Heart left ventricle (tissue), 16 donors: ENCODE measurements around the gene RORC. TPM values are rescaled to one million over a fixed set of nuclear protein-coding genes. Genes with fewer than 3 reads are reported as not detected.

Experiments used
- ATAC-seq, 4 donors: fragments of 200-7000 bp; cut with Tn5 transposase; one replicate each; pipeline ENCODE4 v1.9.1; 2020 to 2022; ENCODE audit warnings: moderate library complexity in 4 of 4, mild to moderate bottlenecking in 3 of 4, moderate number of reproducible peaks in 1 of 4
- DNase-seq, 5 donors: peaks; one replicate each; pipeline ENCODE4 v3.0.0-alpha.2; 2020
- H3K27ac ChIP-seq, 12 donors: fragments of 200-600 bp; sonication (generic) in 4 of 12; one replicate each; pipeline versions ENCODE4 v1.5.0 to v1.8.0; 2016 to 2022; ENCODE audit warnings: mild to moderate bottlenecking in 2 of 12
- H3K27me3 ChIP-seq, 9 donors: fragments of 200-600 bp; sonication (generic) in 2 of 9; one replicate each; pipeline versions ENCODE4 v1.5.1 to v1.8.0; 2016 to 2022; ENCODE audit warnings: mild to moderate bottlenecking in 3 of 9
- H3K36me3 ChIP-seq, 9 donors: fragments of 200-600 bp; sonication (generic) in 2 of 9; one replicate each; pipeline versions ENCODE4 v1.5.0 to v1.8.0; 2018 to 2022; ENCODE audit warnings: mild to moderate bottlenecking in 2 of 9
- H3K4me1 ChIP-seq, 12 donors: fragments of 200-600 bp; sonication (generic) in 4 of 12; one replicate each; pipeline versions ENCODE4 v1.5.0 to v1.8.0; 2016 to 2022; ENCODE audit warnings: mild to moderate bottlenecking in 3 of 12
- H3K4me3 ChIP-seq, 12 donors: fragments of 200-600 bp; sonication (generic) in 4 of 12; one replicate each; pipeline versions ENCODE4 v1.5.0 to v1.8.0; 2017 to 2022; ENCODE audit warnings: mild to moderate bottlenecking in 9 of 12, moderate library complexity in 4 of 12
- H3K9me3 ChIP-seq, 12 donors: fragments of 200-600 bp; sonication (generic) in 4 of 12; one replicate each; pipeline versions ENCODE4 v1.5.0 to v1.8.0; 2016 to 2022; ENCODE audit warnings: mild to moderate bottlenecking in 1 of 12
- CTCF ChIP-seq, 12 donors: fragments of 200-600 bp; sonication (generic) in 4 of 12; IDR thresholded peaks; one replicate each; pipeline versions ENCODE4 v1.5.0 to v1.8.0; 2018 to 2022; ENCODE audit warnings: antibody characterized with exemption in 12 of 12, mild to moderate bottlenecking in 5 of 12
- POLR2A ChIP-seq, 2 donors: fragments of 450-650 bp; IDR thresholded peaks; one replicate each; pipeline ENCODE4 v1.6.1; 2017; ENCODE audit warnings: antibody characterized with exemption in 2 of 2, mild to moderate bottlenecking in 2 of 2, moderate library complexity in 2 of 2
- WGBS, 4 donors: extraction: QIAGEN DNeasy Blood & Tissue Kit in 2 of 4; methylation state at CpG; one replicate each; pipeline versions ENCODE4 v1.1.5 to v1.1.7; 2013 to 2018; 5-methylcytosine and 5-hydroxymethylcytosine counted together
- intact Hi-C, 10 donors: fragments of 100-400 bp; cut with DNase I; formaldehyde crosslinking; loops; one replicate each; pipeline versions ENCODE4 v1.11.1 to v1.14.2; 2022
- polyA plus RNA-seq, 2 donors: library from polyadenylated mRNA; stranded (reverse); fragments of 200-250 nt; gene quantifications; one replicate each; pipeline ENCODE4 v1.2.3, GENCODE V29; 2013
- total RNA-seq, 9 donors: library from RNA; depleted of rRNA in 2 of 9; stranded (reverse); fragments of >200 nt in 2 of 9; fragmentation: NEBNext Ultra II Directional in 3 of 9; extraction: Animal tissue kit (Norgen Biotek cat#: 25700) in 3 of 9; gene quantifications; one replicate each; pipeline versions ENCODE4 v1.1.0 to v1.2.4, GENCODE V29; 2016 to 2023
- donor health status: ischemic (EF 13 %, LVEDD 7.1; RV severe dilation, severe dysfunction).
- donor health status: healthy with polysubstance abuse.
- donor health status: DM: no; HTN: yes; CAD: no.
- donor health status: DM: no; HTN: no; CAD: no.
- donor health status: ischemic (EF 25% LVEDD 6.9; RV normal size, moderate dysfunction).
- donor health status: ischemic (EF 25% LVEDD 5.7; RV mildly dilated, moderate dysfunction).
- donor health status: healthy.
- donor health status: DM: yes; HTN: yes; CAD: no.
- donor health status: ischemic (EF 35%, LVEDD 5.7; RV mildly dilated, moderate dysfunction).
- donor health status: nonischemic (EF 11% LVEDD 7.7; RV severe dilation, severe dysfunction).
- donor health status: DM: yes; HTN: yes; CAD: no.
- donor health status: PGD.
- donor health status: ischemic (EF 29% LVEDD 5.4; RV normal size, mild dysfunction).
- donor health status: nonischemic (EF 23%, LVEDD 6.1; RV moderate dilation, normal function).

RORC gene
- total and polyA plus RNA-seq, 11 donors = 3.6 to 58.9 (median 11.8) TPM

DNA sequence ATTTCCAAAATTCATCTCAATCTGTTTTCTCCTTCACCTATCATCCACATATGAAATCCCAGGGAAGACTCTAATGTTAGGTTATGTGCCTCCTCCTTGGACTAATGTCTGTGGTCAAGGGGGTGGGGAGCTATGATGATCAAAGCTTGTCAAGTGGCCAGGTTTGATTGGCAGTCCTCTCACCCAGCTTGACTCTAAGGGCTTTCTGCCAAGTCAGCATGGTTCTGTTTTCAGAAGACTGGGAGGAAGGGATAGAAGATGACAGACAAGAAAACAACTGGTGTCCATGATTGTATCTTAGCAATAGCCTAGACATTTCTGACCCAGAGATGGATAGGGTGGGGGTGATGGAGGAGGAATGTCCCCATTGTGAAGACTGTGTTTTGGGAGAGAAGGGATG, 31.0 kb upstream of the RORC start:
- no peak overlapping the region for H3K4me3 ChIP-seq
- H3K4me1 ChIP-seq = peaks cover 0 to 15% (median 0%) of the 10 kb centered on the region in 12 donors
- H3K27me3 ChIP-seq = no peaks in the 10 kb centered on the region
- H3K9me3 ChIP-seq = no peaks in the 10 kb centered on the region
- TF ChIP-seq POLR2A (IDR thresholded peaks at IDR 0.05) (no peak), CTCF (IDR thresholded peaks at IDR 0.05) (no peak)
- ATAC-seq (no peak), DNase-seq (no peak)
- no peak overlapping the region for H3K27ac ChIP-seq
- no peaks in the 10 kb centered on the region for H3K36me3 ChIP-seq
- intact Hi-C loops = no loop called here

DNA sequence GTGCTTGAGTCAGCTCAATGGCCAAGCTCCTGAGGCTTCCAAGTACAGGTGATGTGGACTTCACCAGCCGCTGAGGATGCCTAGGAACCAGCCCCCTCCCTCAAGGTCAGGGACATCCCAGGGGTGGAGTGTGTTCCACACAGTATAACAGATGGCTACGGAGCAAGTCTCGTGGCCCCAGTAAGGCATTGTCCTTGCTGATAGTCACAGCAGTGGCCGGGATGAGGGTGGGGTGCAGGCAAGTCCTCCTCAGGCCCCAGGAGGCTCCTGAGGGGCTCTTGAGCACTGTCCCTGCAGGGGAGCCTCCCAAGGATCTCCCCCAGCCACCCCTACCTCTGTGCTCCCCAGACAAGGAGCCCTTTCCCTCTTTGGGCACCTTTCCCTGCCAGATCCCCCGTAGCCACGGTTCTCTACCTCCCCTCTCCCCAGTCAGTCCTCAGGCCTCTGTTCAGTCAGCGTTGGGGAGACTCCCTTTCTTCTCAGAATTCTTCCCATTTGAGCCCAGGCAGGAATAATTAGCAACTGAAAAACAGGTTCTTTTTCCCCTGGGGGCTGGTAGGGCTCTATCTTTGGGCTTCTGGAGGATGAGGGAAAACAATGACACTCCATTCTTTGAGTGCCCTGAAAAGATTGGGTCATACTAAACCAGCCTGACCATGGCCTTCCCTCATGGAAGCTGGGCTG, 29.0 kb upstream of the RORC start:
- Histone ChIP-seq H3K27me3 (no peaks in the 10 kb centered on the region), H3K4me3 (no peak overlapping the region), H3K4me1 (peaks cover 0 to 18% (median under 1%) of the 10 kb centered on the region in 12 donors), H3K36me3 (no peaks in the 10 kb centered on the region), H3K9me3 (no peaks in the 10 kb centered on the region), H3K27ac (no peak overlapping the region)
- intact Hi-C loops = no loop called here
- ATAC-seq (no peak), DNase-seq (no peak)
- no peak for TF ChIP-seq CTCF (IDR thresholded peaks at IDR 0.05)
- TF ChIP-seq POLR2A (IDR thresholded peaks at IDR 0.05) = no peak
- WGBS, 4 donors = 73 to 81% (median 78%) methylated on average over 5 to 7 of the region's 7 CpGs

DNA sequence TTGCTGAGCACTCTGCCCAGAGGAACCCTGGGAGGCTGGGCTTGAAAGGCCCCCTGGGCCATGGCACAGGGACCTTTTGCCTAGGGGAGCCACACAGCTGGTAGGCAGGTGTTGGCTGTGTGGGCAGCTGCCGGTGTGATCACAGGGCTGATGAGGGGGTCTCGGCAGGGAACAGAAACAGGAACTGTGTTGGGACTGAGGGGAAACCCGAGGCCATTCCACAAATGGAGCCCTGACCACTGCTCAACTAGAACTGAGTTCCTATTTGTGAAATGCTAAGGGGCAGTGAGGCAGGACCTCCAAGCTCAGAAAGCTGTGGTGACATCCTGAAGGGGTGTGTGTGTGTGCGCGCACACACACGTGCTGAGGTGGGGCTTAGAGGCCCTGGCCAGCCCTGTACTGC, 28.3 kb upstream of the RORC start:
- TF ChIP-seq POLR2A (IDR thresholded peaks at IDR 0.05) = no peak
- no peak for TF ChIP-seq CTCF (IDR thresholded peaks at IDR 0.05)
- Histone ChIP-seq H3K4me1 (peaks cover 0 to 22% (median 6%) of the 10 kb centered on the region in 12 donors), H3K27me3 (no peaks in the 10 kb centered on the region), H3K9me3 (no peaks in the 10 kb centered on the region), H3K4me3 (no peak overlapping the region), H3K27ac (no peak overlapping the region), H3K36me3 (no peaks in the 10 kb centered on the region)
- ATAC-seq = no peak
- DNase-seq = no peak
- intact Hi-C loops = no loop called here
- 76 to 85% (median 80%) methylated on average over 6 of the region's 6 CpGs for WGBS, 4 donors

- TF ChIP-seq POLR2A (IDR thresholded peaks at IDR 0.05) (no peak), CTCF (IDR thresholded peaks at IDR 0.05) (no peak)
- Histone ChIP-seq H3K4me3 (no peak overlapping the region), H3K9me3 (no peaks in the 10 kb centered on the region), H3K27me3 (no peaks in the 10 kb centered on the region), H3K27ac (no peak overlapping the region), H3K4me1 (peaks cover 0 to 22% (median 6%) of the 10 kb centered on the region in 12 donors), H3K36me3 (no peaks in the 10 kb centered on the region)
- 81 to 95% (median 90%) methylated on average over 6 of the region's 6 CpGs for WGBS, 4 donors
- no peak for DNase-seq
- intact Hi-C loops = no loop called here
- ATAC-seq = no peak
These were observed 27.5 kb upstream of the RORC start for GRCh38 chr1:151858886-151859665.
